Stimulated activated CD4-positive, alpha-beta T cell treated with anti-CD3 and anti-CD28 coated beads, Interleukin-4, amount 100 ng/mL, for 48 hours (primary cell): ENCODE measurements around the gene FAU.
"Not testable (repeated sequence)": the region's sequence is repeated elsewhere in the genome, so short reads cannot be mapped to it uniquely, and the experiment has no call there.

Experiments used
- DNase-seq, 2 donors: peaks; one replicate each; pipeline ENCODE4 v3.0.0-alpha.2; 2020; ENCODE audit warnings: low read depth in 2 of 2

Gene FAU

DNA sequence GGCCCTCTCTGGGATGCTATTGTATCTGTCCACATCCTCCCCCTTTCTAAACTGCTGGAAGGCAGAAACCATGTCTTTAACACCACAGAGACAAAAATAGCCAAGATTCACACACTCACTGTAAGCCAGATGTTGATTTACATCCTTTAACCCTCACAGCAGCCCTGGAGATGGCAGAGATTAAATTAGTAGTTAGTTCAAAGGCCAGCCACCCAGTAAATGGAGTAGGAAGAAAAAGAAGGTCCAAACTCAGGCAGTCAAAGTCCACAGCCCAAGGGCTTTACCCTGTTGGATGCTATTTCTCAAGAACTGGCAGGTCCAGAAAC is 2.3 kb downstream of the FAU start:
- no peak for DNase-seq

DNA sequence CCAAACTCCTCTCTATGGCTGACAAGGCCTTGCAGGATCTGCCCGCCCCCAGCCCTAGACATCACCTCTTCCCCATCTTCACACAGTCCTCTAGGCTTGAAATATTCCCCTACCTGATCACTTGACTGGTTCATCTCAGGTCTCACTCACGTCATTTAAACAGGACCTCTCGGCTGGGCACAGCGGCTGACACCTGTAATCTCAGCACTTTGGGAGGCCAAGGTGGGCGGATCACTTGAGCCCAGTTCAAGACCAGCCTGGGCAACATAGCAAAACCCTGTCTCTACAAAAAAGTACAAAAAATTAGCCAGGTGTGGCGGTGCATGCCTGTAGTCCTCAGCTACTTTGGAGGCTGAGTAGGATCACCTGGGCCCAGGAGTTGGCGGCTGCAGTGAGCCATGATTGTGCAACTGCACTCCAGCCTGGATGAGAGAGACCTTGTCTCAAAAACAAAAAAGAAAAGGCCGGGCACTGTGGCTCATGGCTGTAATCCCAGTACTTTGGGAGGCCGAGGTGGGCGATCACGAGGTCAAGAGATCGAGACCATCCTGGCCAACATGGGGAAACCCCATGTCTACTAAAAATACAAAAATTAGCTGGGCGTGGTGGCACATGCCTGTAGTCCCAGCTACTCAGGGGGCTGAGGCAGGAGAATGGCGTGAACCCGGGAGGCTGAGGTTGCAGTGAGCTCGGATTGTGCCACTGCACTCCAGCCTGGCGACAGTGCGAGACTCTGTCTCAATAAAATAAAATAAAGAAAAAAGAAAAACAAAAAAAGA is 2.9 kb downstream of the FAU start:
- not testable (repeated sequence) for DNase-seq

GRCh38 chr11:65118097-65118837 is 3.7 kb downstream of the FAU start:
- DNase-seq = no peak

DNA sequence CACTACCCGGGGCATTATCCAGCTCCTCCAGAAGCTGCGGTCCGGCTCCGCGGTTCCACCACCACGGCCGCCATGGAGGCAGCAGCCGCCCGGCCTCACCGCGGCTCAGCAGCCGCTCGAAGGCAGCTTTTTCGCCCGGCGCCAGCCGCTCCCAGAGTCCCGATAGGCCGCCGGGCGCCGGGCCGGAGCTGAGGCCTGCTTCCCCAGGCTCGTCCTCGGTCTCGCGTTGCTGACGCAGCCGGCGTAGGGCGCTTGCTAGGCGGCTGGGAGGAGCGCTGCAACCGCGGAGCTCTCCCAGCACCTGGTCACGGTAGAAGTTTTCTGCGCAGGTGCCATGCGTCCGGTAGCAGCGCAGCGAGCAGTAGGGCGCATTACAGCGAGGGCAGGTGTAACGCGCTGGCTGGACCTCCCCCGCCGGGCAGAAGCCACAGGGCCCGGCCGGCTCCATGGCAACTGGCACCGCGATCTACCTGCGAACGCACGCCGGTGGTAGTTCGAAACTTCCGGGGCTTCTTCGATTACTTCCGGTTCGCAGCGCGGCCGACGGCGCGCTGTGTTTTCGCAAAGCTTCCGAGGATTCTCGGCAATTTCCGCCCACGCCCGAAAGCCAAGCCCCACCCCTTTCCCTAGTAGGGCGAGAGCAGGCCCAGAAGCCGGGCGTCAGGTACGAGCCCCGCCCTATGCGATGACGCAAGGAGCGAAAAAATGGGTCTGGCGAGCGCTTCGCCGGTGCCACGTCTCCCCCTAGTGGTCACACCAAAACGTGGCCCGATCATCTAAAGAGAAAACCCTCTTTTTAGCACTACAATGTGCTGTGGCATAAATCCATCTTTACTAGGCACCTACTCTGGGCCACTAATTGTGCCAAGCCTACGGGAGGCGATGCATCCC is 4.5 kb downstream of the FAU start, which contains the start of gene ZNHIT2:
TSS of gene ZNHIT2 (minus strand) at position 496 of the 891 bp plus-strand sequence. CDS start at position 448, 48 bp downstream.
- DNase-seq = peak; percentile 100

DNA sequence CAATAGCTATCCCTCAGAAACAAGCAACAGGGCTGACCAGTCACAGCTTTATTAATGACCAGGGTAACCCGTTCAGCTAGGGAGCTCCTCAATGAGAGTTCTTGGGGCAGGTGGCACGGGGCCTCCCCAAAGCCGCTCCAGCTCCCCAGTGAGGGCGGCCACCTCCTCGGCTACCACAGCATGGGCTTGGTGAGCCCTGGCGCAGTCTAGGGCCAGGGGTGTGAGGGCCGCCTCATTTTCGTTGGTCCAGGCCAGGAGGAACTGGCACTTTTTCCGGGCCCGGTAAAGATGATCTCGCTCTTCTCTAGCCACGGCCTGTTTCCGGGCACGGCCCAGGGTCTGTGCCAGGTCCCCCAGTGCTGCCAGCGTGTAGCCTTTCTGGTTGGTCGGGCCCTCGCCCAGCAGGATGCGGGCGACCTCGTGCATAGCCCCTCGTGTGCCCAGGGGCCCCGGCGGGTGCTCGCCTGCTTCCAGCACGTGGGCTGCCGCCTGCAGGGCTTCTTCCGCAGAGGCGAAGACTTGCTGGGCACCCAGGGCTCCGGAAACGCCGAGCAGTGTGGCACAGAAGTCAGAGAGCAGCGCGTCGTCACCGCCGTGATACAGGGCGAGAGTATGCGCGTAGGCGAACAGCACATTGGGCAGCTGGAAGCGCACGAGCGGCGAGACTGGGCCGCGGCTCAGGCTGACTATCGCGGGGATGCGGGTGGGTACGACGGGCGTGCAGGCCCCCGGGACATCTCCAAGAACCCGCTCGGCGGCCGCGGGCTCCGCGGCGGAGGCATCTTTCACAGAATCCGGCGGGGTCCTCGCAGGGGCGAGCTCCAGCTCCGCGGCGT is 5.3 kb downstream of the FAU start:
- DNase-seq = peak in 1 of 2 donors; percentile 54

GRCh38 chr11:65115361-65116082 is 6.4 kb downstream of the FAU start:
- no peak for DNase-seq

DNA sequence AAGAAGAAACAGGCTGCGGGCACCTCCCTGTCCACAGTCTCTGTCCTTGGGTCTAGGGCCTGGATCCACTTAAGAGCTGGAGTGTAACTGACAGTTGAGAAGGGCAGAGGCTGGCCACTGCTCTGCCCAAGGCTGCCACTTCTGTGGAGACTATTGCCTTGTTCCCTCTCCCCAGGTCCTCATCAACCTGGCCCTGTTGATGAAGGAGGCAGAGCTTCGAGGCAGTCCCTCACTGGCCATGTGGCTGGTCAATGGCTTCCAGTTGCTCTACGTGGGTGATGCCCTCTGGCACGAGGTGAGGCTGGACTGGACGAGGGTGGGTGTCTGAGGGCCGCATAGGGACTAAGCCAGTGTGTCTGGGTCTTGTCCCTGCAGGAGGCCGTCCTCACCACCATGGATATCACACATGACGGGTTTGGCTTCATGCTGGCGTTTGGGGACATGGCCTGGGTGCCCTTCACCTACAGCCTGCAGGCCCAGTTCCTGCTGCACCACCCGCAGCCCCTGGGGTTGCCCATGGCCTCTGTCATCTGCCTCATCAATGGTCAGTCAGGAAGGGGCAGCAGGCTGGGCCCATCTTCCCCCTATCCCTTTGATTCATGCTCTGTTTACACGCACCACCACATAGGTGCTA is 7.3 kb downstream of the FAU start:
- no peak for DNase-seq

- no peak for DNase-seq
Observed at GRCh38 chr11:65113839-65114238, 8.1 kb downstream of the FAU start.

DNA sequence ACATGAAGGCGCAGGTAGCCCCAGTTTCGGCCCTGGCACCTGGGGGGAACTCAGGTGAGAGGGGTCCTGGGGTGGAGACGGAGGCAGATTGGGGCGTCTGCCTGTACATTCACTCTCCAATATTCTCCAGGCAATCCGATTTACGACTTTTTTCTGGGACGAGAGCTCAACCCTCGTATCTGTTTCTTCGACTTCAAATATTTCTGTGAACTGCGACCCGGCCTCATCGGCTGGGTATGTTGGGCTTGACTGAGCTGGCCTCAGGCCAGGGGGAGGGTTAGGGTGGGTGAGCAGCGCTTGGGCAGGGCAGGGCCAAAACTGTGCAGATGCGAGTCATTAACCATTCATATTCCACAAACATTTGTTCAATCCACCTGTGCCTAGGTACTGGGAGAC is 8.6 kb downstream of the FAU start:
- DNase-seq = no peak

GRCh38 chr11:65112546-65113360 is 9.2 kb downstream of the FAU start:
- peak; percentile 65 to 66 for DNase-seq

DNA sequence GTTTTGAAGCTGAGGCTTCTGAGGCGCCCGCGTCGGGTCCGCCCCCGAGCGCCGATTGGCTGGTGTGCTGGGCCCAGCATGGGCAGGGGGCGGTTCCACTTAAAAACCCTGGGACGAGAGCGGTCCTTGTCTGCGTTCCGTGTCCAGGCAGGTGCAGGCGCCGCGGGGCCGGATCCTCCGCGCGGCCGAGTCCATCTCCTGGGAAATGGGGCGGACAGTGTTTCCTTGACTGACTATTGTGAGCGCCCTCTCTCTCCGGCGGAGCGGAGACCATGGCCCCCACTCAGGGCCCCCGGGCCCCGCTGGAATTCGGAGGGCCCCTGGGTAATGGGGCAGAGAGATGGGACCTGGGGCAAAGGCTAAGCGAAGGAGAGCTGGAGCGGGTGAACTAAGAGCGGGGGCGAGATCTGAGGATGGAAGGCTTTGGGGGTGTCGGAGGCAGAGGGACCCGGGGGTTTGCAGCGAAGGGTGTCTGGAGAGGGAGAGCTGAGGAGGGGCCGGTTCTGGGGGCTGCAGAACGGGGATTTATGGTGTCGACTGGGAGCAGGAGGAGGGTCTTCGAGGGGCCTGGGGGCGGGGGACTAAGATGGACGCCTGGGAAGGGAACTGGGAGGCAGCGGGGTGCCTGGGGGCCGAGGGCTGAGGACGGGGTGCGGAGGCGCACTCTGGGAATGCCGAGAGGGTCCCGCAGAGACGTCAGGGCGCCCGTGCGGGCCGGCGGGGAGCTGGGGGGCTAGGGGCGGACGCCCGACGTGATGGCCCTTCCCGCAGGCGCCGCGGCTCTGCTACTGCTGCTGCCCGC is 10.0 kb downstream of the FAU start, which contains the start of gene TM7SF2:
TSS of gene TM7SF2 (plus strand) at position 129 of the 802 bp plus-strand sequence. CDS start at position 273, 144 bp downstream.
- peak; percentile 93 to 94 for DNase-seq

DNA sequence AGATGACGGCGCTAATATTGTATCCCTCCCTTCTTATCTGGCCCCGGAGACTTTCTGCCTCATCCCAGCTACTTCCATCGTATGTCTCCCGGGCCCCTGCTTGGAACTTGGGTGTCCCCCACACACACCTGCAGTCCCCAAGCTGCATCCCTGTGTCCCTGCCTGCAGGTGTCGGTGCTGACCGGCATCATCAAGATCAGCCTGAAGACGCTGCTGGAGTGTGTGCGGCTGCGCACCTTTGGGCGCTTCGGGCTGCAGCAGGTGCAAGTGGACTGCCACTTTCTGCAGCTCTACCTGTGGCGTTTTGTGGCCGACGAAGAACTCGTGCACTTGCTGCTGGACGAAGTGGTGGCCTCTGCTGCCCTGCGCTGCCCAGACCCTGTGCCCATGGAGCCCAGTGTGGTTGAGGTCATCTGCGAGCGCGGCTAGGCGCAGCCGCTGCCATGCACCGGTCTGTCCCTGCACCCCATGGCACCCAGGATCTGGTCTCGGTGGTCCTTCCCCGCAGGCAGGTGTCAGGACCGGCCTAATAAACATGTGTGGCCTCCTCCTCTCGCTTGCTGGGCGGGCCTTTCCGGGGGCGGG is 10.7 kb downstream of the FAU start:
- no peak for DNase-seq

DNA sequence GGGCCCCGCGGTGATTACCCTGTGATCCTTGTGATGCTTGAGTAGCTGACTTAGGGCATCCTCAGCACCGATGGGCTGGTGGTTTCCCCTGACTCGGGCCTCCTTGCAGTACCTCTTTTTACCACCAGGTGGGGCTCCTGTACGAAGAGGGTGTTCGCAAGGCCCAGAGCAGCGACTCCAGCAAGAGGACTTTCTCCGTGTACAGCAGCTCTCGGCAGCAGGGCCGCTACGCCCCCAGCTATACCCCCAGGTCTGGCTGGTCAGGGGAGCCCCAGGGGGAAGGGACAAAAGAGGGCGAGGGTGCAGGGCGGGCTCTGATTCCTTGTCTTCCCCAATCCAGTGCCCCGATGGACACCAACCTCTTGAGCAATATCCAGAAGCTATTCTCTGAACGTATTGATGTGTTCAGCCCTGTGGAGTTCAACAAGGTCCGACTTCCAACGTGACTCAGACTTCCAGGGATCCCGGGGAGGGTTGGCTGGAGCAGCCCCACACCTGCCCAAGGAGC is 11.5 kb downstream of the FAU start:
- DNase-seq = peak; percentile 90 to 99

DNA sequence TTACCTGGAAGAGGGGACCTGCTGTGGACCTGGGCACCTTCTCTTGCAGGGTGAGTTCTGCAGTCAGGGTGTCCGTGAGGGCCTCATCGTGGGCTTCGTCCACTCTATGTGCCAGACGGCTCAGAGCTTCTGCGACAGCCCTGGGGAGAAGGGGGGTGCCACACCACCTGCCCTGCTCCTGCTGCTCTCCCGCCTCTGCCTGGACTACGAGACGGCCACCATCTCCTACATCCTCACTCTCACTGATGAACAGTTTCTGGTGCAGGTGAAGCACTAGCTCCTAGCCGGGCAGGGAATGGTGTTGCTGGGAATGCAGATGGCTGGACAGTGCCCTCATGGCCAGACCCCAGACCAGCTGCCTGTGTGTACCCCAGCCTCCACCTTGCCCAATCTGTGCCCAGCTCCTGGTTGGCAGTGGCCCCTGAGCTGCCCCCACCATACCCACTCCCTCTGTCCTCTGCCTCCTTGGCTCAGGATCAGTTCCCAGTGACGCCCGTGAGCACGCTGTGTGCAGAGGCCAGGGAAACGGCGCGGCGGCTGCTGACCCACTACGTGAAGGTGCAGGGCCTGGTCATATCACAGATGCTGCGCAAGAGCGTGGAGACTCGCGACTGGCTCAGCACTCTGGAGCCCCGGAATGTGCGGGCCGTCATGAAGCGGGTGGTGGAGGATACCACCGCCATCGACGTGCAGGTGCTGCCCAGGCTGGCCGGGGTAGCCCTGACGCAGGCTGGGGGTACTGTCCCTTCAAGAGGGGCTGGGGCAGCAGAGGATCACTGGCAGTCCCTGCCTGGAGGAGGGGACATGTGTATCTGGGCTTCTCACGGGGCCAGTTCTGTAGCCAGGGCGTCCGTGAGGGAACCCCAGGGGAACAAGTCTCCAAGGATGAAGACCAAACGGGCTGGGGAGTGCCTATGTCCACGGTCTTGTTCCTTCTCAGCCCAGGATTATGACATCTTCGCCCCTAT is 12.4 kb downstream of the FAU start:
- DNase-seq = no peak

- DNase-seq = no peak
Observed at GRCh38 chr11:65108469-65109123, 13.3 kb downstream of the FAU start.
